HG02798 (cell line): ENCODE measurements around the gene OGG1.
"Not testable (repeated sequence)": the region's sequence is repeated elsewhere in the genome, so short reads cannot be mapped to it uniquely, and the experiment has no call there.

Source experiments
- ATAC-seq: cut with Tn5 transposase; IDR thresholded peaks from one replicate; pipeline ENCODE4 v1.9.1; 2021; ENCODE audit warnings: mild to moderate bottlenecking; ENCODE audit not compliant: unreplicated experiment, poor library complexity

Gene OGG1

DNA sequence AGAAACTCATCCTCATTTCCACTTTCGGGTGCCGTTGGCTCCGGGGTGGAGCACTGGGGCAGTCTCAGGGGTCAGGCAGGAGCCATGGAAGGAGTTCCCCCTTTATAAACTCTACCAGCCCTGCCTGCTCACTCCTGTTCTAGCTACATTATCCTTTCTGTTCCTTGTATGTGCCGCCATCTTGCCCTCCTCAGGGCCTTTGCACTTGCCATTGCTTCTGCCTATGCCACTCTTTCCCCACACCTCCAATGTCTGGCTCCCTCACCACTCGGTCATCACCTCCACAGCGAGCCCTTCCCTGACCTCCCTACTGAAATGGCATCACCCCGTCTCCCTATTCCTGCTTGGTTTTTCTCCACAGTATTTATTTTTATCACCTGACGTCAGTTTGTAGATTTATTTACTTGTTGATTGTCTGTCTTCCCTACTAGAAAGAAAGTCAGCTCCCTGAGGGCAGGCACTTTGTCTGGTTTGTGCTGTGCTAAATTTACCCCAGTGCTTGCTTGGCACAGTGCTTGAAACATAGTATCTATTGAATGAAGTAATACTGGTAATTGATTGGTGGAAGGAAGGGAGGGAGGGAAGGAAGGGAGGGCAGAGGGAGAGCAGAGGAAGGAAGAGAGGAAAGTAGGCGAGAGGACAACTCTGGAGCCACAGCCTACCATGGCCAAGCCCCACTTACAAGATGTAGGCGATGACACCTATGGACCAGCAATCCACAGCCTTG lies 11.2 kb downstream of the OGG1 start:
- no peak for ATAC-seq

DNA sequence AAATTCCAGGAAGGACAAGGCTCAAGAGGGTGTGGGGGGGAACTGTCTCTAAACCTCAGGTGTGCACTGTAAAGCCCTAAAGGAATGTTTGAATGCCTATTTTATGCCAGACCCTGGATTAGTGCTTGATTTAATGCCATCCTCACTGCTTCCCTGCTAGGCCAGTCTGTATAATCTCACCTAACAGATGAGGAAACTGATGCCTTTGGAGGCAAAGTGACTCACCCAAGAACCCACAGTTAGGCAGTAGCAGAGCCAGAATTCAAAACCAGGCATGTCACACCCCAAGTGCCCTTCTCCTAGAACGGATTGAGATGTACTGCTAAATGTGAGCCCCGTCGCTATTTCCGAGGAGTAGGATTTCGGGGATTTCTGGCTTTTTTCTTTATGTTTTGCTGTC lies 12.2 kb downstream of the OGG1 start:
- no peak for ATAC-seq

DNA sequence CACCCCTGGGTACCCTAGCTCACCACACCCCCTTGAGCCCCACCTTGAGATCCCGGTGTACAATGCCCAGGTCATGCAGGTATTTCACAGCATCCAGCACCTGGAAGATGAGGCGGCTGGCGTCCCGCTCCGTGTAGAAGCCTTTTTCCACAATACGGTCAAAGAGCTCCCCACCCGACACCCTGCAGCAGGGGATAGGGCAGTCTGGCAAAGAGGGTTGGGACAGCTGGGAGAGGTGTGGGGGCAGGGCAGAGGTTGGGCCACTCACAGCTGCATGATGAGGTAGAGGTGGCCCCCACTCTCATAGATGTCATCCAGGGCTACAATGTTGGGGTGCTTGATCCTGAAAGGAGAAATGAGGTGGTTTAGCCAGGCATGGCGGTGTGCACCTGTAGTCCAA lies 13.1 kb downstream of the OGG1 start:
- ATAC-seq, result no peak

DNA sequence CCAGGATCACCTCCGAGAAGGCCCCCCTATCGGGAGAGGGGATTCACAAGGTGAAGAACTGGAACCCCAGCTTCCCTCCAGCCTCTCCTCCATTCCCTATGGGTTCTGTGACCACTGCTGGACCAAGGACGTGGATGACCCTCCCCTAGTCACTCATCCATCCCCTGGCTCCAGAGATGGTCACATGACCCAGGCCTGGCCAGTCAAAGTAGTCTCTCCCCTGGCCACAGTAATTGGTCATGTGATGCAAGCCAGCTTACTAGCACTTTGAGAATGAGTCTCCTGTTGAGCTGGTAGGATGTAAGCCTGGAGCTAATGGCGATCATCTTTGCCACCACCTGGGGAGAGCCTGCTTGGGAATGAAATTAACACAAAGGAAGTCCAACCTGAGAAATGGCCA lies 16.1 kb downstream of the OGG1 start:
- ATAC-seq, result no peak

DNA sequence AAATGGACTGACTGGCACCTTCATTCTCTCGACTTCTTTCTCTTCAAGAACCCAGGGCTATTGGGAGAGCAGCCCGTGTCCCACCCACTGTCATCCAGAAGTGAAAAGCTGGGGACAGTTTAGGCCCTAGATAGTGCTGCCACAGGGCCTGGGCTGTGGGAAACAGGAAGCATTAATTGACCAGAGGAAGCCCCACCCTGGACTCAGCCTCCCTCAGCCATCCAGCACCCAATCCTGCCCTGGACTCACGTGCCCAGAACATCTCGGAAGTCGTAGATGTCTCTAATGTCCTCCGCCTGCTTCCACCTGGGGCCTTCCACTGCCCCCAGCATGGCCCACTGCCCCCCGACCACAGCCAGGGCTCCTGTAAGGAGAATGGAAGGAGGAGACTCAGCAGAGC lies 17.7 kb downstream of the OGG1 start:
- no peak for ATAC-seq

DNA sequence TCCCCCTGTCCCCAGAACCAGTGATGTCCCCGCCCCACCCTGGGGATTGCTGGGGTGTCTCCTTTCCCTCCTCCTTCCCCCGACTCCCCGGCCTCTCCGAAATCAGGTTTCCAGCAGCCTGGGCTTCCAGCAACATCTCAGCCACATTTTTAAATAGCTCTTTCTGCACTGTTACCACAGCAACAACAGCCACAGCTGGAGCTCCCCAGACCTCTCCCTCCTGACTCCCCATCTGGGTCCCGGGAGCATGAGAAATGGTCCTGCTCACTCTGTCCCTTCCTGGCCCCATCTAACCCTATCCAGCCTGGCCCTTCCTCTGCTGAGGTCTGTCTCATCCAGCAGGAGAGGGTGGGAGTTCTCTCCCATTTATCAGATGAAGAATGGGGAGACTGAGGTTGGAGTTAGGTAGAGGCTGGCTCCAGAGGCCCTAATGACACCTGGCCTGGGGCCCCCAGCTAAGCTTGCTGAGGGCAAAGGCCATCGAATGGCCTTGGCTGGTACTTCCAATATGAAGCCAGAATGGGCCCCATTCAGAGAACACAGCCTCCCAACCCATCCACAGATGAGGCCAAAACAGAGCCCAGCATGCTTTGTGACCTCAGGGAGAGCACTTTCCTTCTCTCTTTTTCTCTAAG lies 18.5 kb downstream of the OGG1 start:
- no peak for ATAC-seq

DNA sequence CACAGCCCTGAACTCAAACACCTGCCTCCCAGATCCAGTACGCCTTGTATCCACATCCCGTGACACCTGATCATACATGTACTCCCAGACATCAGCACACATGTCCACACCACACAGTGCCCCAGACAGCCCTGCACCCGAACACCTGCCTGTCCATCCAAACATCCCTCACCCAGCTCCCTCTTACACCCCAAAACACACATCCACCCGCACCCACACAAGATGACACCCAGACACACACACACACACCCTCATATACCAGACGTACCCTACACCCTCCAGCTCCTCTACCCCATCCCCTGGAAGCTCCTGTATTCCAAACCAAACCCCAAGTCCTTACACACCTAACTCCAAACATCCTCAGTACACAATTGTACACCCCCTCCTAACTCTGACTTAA lies 19.3 kb downstream of the OGG1 start:
- no peak for ATAC-seq

DNA sequence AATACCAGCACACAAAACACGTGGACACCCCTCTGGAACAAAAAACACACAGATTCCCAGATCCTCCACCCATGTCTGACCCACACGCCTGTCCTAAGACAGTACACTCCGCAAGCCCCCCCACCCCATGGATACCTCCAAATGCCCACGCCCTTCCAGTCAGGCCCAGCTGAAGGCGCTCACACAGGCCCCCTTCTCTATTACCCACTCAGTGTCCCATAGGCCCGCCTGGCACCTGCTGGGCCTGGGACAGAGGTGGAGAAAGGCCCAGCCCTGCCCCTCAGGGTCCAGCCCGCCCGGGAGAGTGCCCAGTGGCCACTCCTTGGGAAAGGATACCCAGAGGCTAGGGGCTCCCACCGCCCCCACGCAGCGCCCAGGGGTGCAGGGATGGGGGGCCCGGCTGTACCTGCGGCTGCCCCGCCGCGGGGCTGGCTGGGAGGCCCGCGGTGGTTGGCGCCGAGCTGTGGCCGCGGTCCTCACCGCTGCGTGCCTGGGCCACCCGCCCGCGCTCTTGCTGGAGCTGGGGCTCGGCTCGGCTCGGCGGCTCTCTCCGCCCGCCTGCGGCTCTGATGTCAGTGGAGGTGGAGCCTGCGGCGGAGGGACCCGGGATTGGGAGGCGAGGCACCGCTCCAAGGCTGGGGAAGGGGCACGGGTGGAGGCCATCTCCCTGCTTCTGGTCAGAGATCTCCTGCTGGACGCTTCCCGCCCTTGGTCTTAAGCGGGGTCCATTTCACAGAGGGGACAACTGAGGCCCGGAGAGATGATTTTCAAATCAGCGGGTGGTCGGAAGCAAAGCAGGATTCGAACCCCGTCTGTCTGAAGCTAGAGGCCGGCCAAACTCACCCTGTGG lies 19.9 kb downstream of the OGG1 start, which contains the start of gene CAMK1:
Gene CAMK1, minus strand, starts transcription at position 522 of the 850 bp plus-strand sequence. CDS start 2,198 bp downstream, outside the sequence.
- ATAC-seq, result peak; percentile 89

DNA sequence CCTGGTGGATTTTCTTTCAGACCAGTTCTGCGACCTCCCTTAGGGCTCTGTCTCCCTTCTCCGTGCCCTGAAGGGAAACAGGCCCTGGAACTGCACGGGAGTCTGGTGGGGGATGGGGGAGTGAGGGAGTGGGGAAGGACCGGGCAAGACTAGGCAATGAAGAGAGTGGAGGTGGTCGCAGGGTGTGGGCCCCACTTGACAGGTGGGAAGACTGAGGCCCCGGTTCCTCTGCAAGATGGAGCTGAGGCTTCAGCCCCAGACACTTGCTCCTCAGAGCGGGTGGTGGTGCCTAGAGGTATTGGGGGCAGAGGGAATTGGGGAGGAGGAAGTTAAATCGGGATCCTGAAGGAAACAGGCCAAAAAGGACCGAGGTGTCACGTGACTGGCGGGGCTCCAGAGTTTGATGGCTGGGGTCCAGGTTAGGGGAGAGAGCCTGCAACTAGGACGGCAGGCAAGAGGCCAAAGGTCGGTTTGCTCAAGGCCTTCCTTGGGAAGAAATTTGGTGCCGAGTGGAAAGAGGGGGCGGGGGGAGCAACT lies 20.6 kb downstream of the OGG1 start:
- no peak for ATAC-seq

DNA sequence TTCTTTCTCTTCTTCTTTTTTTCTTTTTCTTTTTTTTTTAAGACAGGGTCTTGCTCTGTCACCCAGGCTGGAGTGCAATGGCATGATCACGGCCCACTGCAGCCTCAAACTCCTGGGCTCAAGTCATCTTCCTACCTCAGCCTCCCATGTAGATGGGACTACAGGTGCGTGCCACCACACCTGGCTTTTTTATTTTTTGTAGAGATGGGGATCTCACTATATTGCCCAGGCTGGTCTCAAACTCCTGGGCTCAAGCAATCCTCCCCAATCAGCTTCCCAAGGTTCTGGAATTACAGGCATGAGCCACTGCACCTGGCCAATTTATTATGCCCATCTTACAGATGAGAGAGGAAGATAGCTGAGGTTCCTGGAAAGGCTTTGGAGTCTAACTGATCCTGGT lies 21.3 kb downstream of the OGG1 start:
- ATAC-seq, result not testable (repeated sequence)

DNA sequence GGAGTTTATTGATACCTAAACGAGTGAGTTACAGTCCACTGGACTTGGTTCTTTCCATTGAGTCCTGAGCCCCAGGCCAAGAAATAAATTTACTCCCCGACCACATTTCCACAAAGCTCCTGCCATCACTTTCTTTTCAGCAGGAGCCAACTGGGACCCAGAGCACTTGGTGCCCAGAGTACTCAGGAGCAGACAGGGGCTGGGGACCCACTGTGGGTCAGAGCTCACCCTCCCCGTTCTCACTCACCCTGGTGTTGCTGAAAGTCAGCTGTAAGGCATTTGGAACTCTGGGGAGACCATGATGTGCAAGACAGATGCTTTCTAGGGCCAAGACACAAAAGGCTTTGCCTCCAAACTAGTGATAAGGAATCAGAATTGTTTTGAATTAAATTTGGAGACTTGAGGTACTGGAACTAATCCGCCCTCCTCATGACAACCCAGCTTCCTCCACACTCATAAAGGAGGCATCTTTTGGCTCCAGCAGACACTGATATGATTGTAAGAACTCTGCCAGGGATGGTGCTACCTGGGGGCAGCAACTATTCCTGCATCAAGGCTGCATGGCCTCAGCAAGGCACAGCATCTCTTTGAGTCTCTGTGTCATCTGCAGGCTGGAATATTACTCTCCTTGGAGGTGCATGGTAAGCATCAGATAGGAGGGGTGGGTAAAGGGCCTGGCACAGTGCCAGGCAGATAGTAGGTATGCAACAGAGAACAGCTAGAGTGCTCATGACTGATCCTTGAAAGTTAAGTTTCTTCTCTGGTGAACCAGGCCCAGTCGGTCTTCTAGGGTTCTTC lies 27.3 kb downstream of the OGG1 start:
- ATAC-seq, result no peak

DNA sequence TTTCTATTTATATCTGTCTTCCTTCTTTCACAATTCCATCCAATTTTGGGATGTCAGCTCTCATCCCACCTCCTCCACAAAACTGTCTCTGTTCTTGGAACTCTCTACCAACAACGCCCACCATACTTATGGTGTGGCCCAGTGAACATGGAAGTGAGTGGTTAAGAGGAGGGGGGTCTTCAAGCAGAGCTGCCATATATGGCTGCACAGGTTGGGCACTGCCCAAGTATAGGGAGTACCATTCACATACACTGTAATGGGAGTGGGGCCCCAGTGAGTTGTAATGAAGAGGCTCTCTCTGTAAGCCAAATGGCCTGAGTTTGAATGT lies 27.9 kb downstream of the OGG1 start:
- ATAC-seq, result no peak

DNA sequence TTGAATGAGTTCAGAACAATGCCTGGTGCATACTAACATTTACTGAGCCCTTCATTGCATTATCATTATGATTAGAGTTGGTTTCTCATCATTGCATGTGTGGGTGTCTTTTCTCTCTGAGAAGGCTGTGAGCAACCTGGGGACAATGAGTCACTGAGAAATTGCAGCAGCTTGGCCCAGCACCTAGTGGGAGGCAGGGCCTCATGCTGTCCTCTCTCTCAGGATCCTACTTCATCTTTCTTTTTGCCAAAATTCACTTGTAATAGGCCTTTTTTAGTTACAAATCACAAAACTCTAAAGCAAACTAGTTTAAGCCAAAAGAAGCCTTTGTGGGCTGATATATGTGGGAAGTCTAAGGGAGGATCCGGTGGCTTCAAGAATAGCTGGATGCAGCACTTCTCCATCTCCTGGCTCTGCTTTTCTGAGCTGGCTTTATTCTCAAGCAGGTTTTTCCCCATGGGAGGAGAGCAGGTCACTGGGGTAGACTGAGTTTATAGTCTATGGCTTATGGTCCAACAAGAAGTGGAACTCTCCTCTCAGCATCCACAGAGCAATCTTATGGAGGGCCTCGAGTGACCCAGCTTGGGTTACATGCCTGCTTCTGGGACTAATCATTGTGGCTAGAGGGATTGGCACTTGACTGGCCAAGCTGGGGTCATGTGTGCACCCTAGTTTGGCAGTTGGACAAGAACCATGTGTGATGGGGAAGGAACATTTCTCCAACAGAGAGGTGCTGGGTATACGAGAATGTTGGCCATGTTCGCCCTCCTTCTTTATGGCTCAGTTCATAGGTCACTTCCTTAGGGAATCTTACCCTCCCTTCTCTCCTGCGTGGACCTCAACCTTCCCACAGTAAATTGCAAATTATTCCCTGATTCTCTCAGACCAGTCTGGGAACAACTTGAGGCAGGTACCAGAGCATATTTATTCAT lies 28.7 kb downstream of the OGG1 start:
- no peak for ATAC-seq

DNA sequence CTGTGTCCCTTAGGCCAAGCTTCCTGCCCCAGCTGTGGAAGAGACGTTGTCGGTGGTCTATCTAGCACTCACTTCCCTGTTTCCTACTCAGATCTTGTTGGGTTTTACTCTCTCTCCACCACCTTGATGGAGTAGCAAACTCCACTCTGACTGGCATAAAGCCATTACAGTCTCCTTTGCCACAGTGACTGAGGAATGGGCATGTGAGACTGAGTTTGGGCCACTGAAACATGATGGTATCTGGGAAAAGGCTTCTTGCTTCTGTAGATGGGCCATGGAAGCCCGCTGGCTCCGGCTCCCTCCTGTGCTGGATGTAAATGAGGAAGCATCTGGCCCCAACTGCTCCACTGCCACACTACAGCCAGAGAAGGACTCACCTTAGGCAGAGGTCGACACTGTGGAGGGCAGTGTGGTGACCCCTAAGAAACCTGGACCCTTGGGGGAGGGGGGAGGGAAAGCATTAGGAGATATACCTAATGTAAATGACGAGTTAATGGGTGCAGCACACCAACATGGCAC lies 29.4 kb downstream of the OGG1 start:
- no peak for ATAC-seq

DNA sequence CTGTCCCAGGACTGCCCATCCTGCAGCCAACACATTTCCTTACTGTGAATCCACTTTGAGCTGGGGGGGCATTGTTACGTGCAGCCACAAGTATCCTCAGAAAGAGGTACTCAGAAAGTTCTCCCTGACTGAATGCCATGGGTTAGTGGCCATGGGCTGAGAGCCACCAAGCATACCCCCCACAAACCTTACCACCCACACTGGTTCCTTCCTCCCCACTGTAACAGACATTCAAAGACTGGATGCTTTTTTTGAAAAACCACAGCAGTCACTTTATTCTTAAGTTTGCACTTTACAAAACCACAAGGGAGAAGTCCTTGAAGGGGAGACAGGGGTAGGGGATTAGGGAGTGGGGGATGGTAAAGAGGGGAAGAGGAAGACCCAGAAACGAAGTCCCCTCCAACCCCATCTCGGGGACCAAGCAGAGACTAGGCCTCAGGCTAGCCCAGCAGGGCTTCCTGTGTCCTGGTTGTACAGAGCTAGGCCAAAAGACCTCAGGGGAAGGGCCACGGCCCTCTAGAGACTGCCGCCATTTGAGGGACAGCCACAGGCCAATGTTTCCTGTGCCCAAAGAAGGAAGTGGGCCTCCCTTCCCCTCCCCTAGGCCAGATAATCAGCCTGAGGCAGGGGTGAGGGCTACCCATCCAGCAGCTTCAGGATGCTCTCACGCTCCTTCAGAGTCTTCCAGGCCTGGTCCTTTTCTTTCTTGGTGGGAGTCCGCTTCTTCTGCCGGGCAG lies 30.1 kb downstream of the OGG1 start:
- ATAC-seq, result peak; percentile 55

DNA sequence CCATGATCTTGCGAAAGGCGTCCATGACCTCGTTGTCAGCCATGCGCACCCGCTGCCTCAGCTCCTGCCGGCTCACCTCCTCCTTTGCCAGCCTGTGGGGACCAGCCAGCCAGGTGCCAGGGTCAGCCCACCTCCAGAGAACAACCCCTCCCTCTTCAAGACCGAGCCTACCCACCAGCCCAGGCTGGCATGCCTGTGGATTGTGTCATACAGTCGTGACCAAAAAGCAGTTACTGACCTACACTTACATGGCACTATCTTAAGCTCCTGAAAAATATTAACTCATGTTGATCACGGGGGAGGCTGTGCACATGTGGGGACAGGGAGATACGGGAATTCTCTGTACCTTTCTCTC lies 30.7 kb downstream of the OGG1 start:
- no peak for ATAC-seq

DNA sequence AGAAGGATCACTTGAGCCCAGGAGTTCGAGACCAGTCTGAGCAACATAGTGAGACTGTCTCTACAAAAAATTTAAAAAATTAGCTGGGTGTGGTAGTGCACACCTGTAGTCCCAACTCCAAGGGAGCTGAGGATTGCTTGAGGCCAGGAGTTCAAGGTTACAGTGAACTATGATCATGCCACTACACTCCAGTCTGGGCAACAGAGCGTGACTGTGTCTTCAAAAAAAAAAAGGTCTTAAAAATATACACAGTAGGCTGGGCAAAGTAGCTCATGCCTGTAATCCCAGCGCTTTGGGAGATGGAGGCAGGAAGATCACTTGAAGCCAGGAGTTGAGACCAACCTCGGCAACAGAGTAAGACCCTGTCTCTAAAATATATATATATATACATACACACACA lies 31.2 kb downstream of the OGG1 start:
- ATAC-seq, result no peak

DNA sequence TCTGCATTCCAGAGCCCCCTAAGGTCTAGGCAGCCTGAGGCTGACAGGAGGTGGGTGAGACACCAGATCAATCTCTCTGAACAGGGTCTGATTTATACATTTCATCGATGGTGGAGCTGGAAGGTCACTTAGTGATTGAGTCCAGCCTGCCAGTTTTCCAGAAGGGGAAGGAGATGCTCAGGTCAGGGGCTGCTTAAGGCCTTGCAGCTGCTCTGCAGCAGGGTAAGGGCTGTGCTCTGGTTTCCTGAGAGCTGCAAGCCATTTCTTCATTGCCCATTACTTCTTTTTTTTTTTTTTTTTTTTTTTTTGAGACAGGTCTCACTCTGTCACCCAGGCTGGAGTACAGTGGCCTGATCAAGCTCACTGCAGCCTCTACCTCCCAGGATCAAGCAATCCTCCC lies 31.8 kb downstream of the OGG1 start:
- ATAC-seq, result no peak
